Globus pallidus (tissue), 1 donor: ENCODE data around the gene SLC23A1.
"Not testable (repeated sequence)": the region's sequence is repeated elsewhere in the genome, so short reads cannot be mapped to it uniquely, and the experiment has no call there.

Source experiments
- DNase-seq: peaks from one replicate; pipeline ENCODE4 v3.0.0-alpha.2; 2015; ENCODE audit warnings: low spot score

The SLC23A1 gene

DNA sequence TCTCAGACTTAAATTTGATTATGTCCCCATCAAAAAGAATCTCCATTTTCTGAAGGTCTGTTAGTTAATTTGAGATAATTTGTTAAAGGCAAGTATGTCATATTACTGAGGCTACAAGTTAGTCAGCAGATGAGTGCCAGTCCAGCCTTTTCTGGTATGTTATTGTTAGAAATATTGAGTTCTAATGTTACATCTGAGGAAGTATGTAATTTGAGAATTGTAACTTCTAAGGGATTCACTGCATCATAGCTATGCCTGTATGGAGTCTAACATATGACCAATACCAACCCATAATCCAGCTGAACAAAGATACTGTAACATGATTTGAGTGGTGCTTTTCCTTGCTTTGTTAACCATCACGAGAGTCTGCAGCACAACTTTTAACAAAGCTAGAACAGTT is 13.9 kb downstream of the SLC23A1 start:
- no peak for DNase-seq

DNA sequence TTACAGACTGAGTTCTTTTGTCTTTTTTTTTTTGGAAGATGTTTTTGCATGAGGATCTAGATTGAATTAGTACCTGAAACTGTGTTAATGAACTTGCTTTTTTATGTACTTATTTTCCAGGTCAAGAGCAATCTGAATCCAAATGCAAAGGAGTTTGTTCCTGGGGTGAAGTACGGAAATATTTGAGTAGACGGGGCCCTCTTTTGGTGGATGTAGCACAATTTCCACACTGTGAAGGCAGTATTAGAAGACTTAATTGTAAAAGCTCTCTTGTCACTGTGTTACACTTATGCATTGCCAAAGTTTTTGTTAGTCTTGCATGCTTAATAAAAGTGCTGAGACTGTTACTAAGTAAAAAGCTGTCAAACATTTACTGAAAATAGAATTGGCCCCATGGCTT is 14.5 kb downstream of the SLC23A1 start:
- peak; percentile 31 for DNase-seq

DNA sequence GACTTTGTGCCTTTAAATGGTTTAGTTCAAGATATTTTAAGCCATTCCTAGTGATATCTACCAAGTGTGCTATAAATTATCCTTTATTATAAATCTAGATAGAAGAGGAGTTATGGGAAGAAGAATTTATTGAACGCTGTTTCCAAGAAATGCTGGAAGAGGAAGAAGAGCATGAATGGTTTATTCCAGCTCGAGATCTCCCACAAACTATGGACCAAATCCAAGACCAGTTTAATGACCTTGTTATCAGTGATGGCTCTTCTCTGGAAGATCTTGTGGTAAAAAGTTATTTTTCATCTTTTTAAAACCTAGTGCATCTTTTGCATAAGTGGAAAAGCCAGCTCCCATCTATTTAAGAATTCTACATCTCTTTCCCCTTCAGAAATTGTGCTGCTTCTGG is 18.6 kb downstream of the SLC23A1 start:
- DNase-seq: no peak

DNA sequence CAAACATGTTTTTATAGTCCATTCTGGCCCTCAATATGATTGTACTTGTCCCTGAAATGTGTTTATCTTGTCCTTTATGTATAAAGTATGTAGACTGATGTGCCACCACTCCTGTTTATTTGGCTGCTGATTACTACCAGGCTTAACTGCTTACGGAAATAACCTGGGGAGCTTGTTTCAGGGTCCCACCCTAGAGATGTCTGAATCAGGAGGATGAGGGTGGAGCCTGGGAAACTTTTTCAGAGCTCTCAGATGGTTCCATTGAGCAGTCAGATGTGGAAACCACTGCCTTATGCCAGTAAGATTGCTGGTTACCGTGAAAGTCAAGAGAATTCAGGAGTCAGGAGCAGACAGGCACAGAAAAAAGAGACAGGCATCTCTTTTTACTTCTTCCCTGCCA is 19.2 kb downstream of the SLC23A1 start:
- no peak for DNase-seq

DNA sequence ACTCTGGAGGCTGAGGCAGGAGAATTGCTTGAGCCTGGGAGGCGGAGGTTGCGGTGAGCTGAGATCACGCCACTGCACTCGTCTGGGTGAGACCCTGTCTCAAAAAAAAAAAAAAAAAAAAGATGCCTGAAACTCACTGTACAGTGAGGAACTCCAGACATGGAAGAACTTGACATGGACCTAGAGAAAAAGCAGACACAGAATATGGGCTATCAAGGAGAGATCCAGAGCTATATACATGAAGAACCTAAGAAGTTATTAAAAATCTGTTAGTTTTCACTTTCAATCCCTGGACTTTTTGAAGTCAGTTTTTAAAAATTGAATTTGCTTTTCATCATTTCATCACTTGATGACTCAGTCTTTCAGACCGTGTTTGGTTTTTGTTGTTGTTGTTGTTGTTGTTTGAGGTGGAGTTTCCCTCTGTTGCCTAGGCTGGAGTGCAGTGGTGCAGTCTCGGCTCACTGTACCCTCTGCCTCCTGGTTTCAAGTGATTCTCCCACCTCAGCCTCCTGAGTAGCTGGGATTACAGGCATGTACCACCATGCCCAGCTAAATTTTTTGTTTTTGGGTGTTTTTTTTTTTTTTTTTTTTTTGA is 21.2 kb downstream of the SLC23A1 start:
- DNase-seq: no peak

DNA sequence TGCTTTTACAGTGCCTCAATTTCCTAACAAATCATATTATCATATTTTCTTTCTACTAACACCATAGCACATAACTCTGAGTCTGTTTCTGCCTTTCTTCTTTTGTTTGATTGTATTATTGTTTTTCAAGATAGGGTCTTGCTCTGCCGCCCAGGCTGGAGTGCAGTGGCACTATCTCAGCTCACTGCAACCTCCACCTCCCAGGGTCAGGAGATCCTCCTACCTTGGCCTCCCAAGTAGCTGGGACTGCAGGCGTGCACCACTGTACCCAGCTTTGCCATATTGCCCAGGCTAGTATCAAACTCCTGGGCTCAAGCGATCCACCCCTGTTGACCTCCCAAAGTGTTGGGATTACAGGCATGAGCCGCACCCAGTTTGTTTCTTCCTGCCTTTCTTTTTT is 22.7 kb downstream of the SLC23A1 start:
- no peak for DNase-seq

DNA sequence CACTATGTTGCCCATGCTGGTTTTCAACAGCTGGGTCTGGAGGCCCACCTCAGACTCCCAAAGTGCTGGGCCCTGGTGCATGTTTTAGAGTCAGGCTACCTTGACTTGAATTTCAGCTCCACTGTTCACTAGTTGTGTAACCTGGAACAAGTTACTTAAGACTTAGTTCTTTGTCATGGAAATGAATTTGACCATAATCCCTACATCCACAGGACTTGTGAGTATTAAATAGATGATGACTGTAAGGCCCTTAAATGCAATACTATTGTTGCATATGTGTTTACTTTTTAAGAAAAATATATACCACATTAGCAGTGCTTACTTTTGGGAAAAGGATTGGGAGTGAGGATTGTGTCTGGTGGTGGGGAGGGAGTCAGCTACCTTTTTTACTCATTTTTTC is 25.0 kb downstream of the SLC23A1 start:
- DNase-seq: no peak

DNA sequence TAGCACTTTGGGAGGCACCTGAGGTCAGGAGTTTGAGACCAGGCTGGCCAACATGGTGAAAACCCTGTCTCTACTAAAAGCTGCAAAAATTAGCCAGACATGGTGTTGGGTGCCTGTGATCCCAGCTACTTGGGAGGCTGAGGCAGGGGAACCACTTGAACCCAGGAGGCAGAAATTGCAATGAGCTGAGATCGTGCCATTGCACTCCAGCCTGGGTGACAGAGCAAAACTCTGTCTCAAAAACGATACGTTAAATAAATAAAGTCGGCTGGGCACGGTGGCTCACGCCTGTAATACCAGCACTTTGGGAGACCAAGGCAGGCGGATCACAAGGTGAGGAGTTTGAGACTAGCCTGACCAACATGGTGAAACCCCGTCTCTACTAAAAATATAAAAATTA is 27.2 kb downstream of the SLC23A1 start:
- DNase-seq: not testable (repeated sequence)

DNA sequence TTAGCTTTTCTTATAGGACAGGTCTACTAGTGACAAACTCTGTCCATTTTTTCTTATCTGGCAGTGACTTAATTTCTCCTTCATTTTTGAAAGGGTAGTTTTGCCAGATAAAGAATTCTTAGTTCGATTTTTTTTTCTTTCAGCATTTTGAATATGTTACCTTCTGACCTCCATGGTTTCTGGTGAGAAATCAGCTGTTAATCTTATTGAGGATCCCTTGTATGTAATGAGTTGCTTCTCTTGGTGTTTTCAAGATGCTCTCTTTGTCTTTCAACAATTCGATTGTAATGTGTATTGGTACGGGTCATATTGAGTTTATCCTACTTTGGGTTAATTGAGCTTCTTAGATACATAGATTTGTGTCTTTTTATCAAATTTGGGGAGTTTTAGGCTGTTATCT is 28.9 kb downstream of the SLC23A1 start:
- DNase-seq: no peak

DNA sequence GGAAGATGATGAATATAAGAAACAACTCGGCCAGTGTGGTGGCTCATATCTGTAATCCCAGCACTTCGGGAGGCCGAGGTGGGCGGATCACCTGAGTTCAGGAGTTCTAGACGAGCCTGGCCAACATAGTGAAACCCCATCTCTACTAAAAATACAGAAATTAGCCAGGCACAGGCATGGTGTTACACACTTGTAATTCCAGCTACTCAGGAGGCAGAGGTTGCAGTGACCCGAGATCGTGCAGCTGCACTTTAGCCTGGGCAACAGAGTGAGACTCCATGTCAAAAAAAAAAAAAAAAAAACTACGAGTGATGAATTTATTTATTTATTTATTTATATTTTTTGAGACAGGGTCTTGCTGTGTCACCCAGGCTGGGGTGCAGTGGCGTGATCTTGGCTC is 35.2 kb downstream of the SLC23A1 start:
- not testable (repeated sequence) for DNase-seq

DNA sequence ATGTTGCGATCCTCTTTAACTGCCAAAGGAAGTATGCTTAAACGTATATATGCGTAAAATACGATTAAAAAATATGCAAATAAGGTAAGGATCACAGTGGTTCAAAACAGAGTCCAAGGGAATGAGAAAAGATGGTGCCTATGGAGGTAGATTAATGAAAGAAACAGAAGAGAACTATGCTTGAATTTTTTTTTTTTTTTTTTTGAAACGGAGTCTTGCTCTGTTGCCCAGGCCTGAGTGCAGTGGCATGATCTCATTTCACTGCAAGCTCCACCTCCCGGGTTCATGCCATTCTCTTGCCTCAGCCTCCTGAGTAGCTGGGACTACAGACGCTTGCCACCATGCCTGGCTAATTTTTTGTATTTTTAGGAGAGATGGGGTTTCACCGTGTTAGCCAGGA is 37.7 kb downstream of the SLC23A1 start:
- not testable (repeated sequence) for DNase-seq

DNA sequence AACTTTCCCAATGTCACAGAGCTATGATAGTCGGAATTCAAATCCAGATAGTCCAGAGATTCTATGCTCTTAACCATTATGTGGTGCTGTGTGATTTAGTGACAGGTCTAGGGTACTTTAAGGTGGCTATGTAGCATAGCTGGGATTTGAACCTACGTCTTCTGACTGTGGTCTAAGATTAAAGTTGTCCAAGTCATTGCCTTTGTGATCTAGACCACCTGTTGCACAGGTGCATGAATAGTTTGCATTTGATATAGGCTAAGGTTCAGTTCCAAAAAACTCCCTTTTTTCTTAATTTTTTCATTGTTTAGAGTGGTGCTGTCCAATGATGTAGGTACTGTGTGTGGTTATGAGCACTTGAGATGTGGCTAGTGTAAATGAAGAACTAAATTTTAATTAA is 38.9 kb downstream of the SLC23A1 start:
- DNase-seq: no peak

DNA sequence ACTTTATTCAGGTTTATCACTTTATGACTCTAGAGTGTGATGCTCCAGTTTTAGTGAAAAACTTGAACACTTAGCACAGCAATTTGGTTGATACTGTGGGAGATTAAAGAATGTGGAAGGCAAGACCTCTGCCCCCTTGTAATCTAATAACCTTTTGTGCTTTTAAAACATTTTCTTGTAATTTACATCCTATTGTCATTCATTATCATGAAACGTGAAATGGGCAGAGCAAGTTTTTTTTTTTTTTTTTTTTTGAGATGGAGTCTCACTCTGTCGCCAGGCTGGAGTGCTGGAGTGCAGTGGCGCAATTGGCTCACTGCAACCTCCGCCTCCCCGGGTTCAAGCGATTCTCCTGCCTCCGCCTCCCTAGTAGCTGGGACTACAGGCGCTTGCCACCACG is 39.6 kb downstream of the SLC23A1 start:
- no peak for DNase-seq

DNA sequence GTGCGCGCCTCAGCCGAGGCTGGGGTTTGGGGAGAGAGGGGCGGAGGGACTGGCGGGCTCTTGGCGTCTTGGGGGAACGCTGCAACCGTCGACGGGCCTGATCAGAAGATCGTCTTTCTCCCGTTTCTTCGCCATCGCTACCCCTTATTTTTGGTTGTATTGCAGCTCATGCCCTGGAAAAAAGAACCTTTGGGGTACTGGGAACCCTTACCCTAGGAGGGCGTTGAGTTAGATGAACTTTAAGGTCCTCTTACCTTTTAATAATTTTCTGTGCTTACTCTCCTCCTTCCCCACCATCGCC is 40.7 kb downstream of the SLC23A1 start:
- no peak for DNase-seq

DNA sequence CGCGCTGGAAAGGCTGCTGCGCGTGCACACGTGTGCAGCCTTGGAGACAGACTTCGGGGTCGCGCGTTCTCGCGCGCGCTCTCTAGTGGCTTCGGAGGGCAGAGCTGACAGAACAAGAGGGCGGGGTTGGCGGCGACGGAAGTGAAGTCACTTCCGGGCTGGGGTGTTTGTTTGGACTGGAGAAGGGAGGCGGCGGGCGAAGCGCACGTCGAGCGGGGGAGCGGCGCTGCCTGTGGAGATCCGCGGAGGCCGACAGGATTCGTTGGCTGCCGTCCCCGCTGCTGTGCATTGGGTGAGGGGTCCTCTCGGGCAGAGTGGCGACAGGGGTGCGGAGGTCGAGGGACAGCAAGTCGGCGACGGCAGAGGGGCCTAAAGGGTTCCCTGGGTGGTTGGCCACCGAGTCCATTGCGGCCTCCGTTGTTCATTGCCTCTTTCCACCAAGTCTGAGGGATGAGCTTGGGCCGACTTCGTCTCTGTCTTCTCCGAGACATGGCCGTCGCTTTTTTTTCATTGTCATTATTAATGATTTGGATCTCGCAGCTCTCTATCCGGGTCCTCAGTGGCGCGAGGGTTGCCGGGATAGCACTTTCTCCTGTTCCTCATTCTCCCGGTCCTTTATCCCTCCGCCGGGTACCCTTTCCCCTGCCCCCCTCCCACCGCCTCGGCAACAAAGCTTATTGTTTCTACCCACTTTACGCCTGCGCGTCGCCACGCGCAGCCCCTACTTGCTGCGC is 41.2 kb downstream of the SLC23A1 start, which contains the start of gene PAIP2:
PAIP2 (plus strand) TSS at position 166 of the 734 bp plus-strand sequence. CDS start 21,931 bp downstream, outside the sequence.
- peak; percentile 97 for DNase-seq

DNA sequence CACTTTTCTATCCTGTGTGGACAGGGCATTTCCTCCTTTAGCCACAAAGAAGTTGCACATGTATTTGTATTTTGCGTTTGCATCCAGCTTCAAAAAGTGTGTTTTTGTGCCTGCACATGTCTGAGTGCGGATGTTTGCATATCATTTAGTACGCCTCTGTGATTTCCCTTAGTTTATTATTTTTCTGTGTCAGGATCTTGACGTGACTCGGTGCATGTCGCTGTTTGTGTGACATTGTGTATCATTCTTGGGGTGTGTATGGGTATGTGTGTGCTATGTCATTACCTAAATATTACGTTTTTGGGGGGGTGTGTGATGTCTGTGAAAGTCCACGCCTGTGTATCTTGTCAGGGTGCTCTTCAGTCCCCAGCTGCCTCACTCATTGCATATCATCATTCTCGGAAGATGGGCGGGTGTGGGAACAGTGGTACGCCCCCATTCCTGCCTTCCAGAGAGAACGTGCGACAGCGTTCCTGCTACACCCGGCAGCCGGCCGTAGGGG is 41.9 kb downstream of the SLC23A1 start:
- DNase-seq: no peak

DNA sequence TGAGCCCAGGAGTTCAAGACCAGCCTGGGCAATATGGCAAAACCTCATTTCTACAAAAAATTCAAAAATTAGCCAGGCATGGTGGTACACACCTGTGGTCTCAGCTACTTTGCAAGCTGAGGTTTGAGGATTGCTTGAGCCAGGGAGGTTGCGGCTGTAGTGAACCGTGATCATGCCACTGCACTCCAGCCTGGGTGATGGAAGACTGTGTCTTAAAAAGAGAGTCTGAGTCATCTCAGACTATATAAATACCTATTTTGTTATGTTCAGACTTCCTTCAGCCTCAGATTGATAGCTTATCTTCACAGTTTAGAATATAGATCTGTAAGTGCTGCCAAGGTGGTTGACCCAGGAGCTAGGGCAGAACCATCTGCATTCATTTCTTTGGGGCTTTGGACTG is 43.0 kb downstream of the SLC23A1 start:
- no peak for DNase-seq

DNA sequence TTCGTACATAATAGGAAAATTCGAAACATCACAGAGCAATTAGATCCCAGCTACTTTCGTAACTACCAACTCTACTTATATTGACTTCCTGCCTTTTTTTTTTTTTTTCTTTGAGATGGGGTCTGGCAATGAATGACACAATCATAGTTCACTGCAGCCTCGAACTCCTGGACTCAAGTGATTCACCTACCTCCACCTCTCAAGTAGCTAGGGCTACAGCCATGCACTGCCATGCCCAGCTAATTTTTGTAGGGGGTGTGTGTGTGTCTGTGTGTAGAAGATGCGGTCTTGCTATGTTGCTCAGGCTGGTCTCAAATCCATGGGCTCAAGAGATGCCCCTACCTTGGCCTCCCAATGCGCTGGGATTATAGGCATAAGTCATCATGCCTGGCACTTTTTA is 47.3 kb downstream of the SLC23A1 start:
- no peak for DNase-seq
